PFSK-1 (cell line): ENCODE results near the gene MRFAP1.

Source experiments
- FOXP2 ChIP-seq: optimal IDR thresholded peaks from 2 replicates; pipeline ENCODE3; 2011; ENCODE audit warnings: borderline replicate concordance, control low read depth, inconsistent platforms; ENCODE audit not compliant: insufficient read depth; ENCODE audit errors: extremely low read length, extremely low read depth
- POLR2AphosphoS5 ChIP-seq: IDR thresholded peaks from 2 replicates; pipeline ENCODE4 v1.6.1; 2012; ENCODE audit warnings: low read depth, mild to moderate bottlenecking, control low read depth, low read length, moderate library complexity
- REST ChIP-seq, 2 experiments: IDR thresholded peaks; 2 replicates each; pipeline versions ENCODE4 v1.6.1 to v1.8.0; 2011 to 2012; ENCODE audit warnings: low read depth in 2 of 2, low read length in 2 of 2, control low read depth in 1 of 2, inconsistent platforms in 1 of 2, mild to moderate bottlenecking in 1 of 2, moderate library complexity in 1 of 2; ENCODE audit not compliant: insufficient read depth in 1 of 2
- SIN3A ChIP-seq: IDR thresholded peaks from 2 replicates; pipeline ENCODE4 v1.6.1; 2012; ENCODE audit warnings: mild to moderate bottlenecking, low read length, moderate library complexity, borderline replicate concordance; ENCODE audit not compliant: insufficient read depth
- TAF1 ChIP-seq: IDR thresholded peaks from 2 replicates; pipeline ENCODE4 v1.6.1; 2012; ENCODE audit warnings: low read length, control low read depth, borderline replicate concordance; ENCODE audit not compliant: insufficient read depth

MRFAP1 gene

GRCh38 chr4:6613676-6614651 lies 26.5 kb upstream of the MRFAP1 start:
- no peak for TF ChIP-seq POLR2AphosphoS5
- no peak for TF ChIP-seq SIN3A
- no peak for TF ChIP-seq TAF1
- no peak for TF ChIP-seq FOXP2
- no peak for TF ChIP-seq REST (IDR thresholded peaks at IDR 0.05; ENCODE audit: insufficient read depth in 1 of 2, low read depth in 2 of 2, low read length in 2 of 2)

- TF ChIP-seq FOXP2 (no peak), POLR2AphosphoS5 (no peak), SIN3A (no peak)
Observed at GRCh38 chr4:6614701-6615230, 25.7 kb upstream of the MRFAP1 start.

GRCh38 chr4:6616087-6616995 lies 24.1 kb upstream of the MRFAP1 start:
- TF ChIP-seq POLR2AphosphoS5 (no peak), TAF1 (no peak), FOXP2 (no peak), REST (IDR thresholded peaks at IDR 0.05; ENCODE audit: insufficient read depth in 1 of 2, low read depth in 2 of 2, low read length in 2 of 2) (no peak)

- TF ChIP-seq TAF1 (no peak), POLR2AphosphoS5 (no peak), SIN3A (no peak), REST (IDR thresholded peaks at IDR 0.05; ENCODE audit: insufficient read depth in 1 of 2, low read depth in 2 of 2, low read length in 2 of 2) (no peak), FOXP2 (no peak)
Observed at GRCh38 chr4:6617246-6617645, 23.2 kb upstream of the MRFAP1 start.

GRCh38 chr4:6618386-6619115 lies 21.9 kb upstream of the MRFAP1 start:
- TF ChIP-seq FOXP2: no peak
- TF ChIP-seq SIN3A: no peak
- TF ChIP-seq REST (IDR thresholded peaks at IDR 0.05; ENCODE audit: insufficient read depth in 1 of 2, low read depth in 2 of 2, low read length in 2 of 2): no peak
- TF ChIP-seq POLR2AphosphoS5: no peak
- no peak for TF ChIP-seq TAF1
